Measurements from ENCODE around the gene DGKD. TPM values are rescaled to one million over a fixed set of nuclear protein-coding genes. Genes with fewer than 3 reads are reported as not detected.
A peak's percentile ranks its signal among the peaks of the same experiment; 100 is the strongest.

The DGKD gene
- total and polyA plus RNA-seq, 9 of the 15 experiments (the other 6 are each of a cell fraction or from before 2014, with no cell fraction given), result 0.52 to 29.5 (median 10.6) TPM

- TF ChIP-seq BHLHE40 (IDR thresholded peaks at IDR 0.05; ENCODE audit: low read length) (peak; percentile 24; the same call in 1 of the 2 replicates), ZNF639 (CRISPR knock-in tag; conservative IDR thresholded peaks at IDR 0.05 in 1 of 2, IDR thresholded peaks at IDR 0.05 in 1 of 2) (peak in 1 of 2 experiments; percentile 59; a peak in 1 of 4 replicates), STAG1 (CRISPR knock-in tag; IDR thresholded peaks at IDR 0.05; ENCODE audit: borderline replicate concordance) (no peak), CBFB (CRISPR knock-in tag; IDR thresholded peaks at IDR 0.05) (no peak), EP300 (IDR thresholded peaks at IDR 0.05; ENCODE audit: low read length) (peak; percentile 89), MYC (IDR thresholded peaks at IDR 0.05; ENCODE audit: low read depth, low read length) (peak; percentile 70), MYC (CRISPR knock-in tag; IDR thresholded peaks at IDR 0.05; ENCODE audit: borderline replicate concordance, low read depth) (no peak), LARP7 (IDR thresholded peaks at IDR 0.05) (no peak), HLTF (IDR thresholded peaks at IDR 0.05) (0 out of 2 replicates have a peak, but pooled peaks have one; percentile 34), ZNF277 (CRISPR knock-in tag; IDR thresholded peaks at IDR 0.05; ENCODE audit: borderline replicate concordance) (no peak)
Observed at GRCh38 chr2:233426619-233427342, 72.5 kb downstream of the DGKD start (continued).
